ENCODE data around the gene CYFIP1.

- TF ChIP-seq EZH2phosphoT487 (IDR thresholded peaks at IDR 0.05; ENCODE audit: borderline replicate concordance, low read length), result no peak
- TF ChIP-seq CTCF (conservative IDR thresholded peaks at IDR 0.05; ENCODE audit: low read depth, low read length), result no peak
These were observed 141.7 kb downstream of the CYFIP1 start, which contains the start of gene NIPA2 for GRCh38 chr15:22838292-22839042.

Measured in PC-3 (cell line).